OCI-LY1 (cell line): ENCODE measurements around the gene GAK.

Source experiments
- H2AFZ ChIP-seq: fragments of 200-600 bp; sonication (generic), shearing (Covaris generic); 2 replicates; pipeline ENCODE4 v1.6.0; 2014; ENCODE audit warnings: antibody characterized with exemption, mild to moderate bottlenecking, low read length
- H3F3A ChIP-seq: fragments of 200-600 bp; sonication (generic), shearing (Covaris generic); 2 replicates; pipeline ENCODE4 v1.6.0; 2014; ENCODE audit warnings: mild to moderate bottlenecking, antibody characterized with exemption, low read length, moderate library complexity; ENCODE audit not compliant: insufficient read depth
- H3K27ac ChIP-seq: fragments of 200-600 bp; sonication (generic); 2 replicates; pipeline ENCODE4 v1.5.1; 2014; ENCODE audit warnings: low read length, mixed run types, mild to moderate bottlenecking, low read depth; ENCODE audit not compliant: poor library complexity, severe bottlenecking
- H3K27me3 ChIP-seq: fragments of 200-600 bp; sonication (generic); 2 replicates; pipeline ENCODE4 v1.6.0; 2014; ENCODE audit warnings: antibody characterized with exemption, mild to moderate bottlenecking, low read length, moderate library complexity; ENCODE audit not compliant: insufficient read depth
- H3K36me3 ChIP-seq: fragments of 200-600 bp; sonication (generic); 2 replicates; pipeline ENCODE4 v1.6.1; 2014; ENCODE audit warnings: mild to moderate bottlenecking, antibody characterized with exemption, low read length, moderate library complexity, mixed read lengths; ENCODE audit not compliant: insufficient read depth
- H3K4me1 ChIP-seq: fragments of 200-600 bp; sonication (generic); 2 replicates; pipeline ENCODE4 v1.5.1; 2014; ENCODE audit warnings: mild to moderate bottlenecking, low read length, moderate library complexity; ENCODE audit not compliant: insufficient read depth, severe bottlenecking
- H3K4me2 ChIP-seq: fragments of 200-600 bp; sonication (generic), shearing (Covaris generic); 2 replicates; pipeline ENCODE4 v1.6.1; 2014; ENCODE audit warnings: low read length
- H3K4me3 ChIP-seq: fragments of 200-600 bp; sonication (generic); 2 replicates; pipeline ENCODE4 v1.5.1; 2014; ENCODE audit warnings: low read length, low read depth, mild to moderate bottlenecking, mixed read lengths; ENCODE audit not compliant: poor library complexity, severe bottlenecking
- H3K79me2 ChIP-seq: fragments of 200-600 bp; shearing (Covaris generic); 2 replicates; pipeline ENCODE4 v1.6.1; 2016; ENCODE audit warnings: mixed run types, low read length, mixed read lengths; ENCODE audit not compliant: insufficient read depth
- H3K9ac ChIP-seq: fragments of 200-600 bp; sonication (generic), shearing (Covaris generic); 2 replicates; pipeline ENCODE4 v1.6.1; 2014; ENCODE audit warnings: mild to moderate bottlenecking, low read length, mixed read lengths
- H3K9me2 ChIP-seq: fragments of 200-600 bp; sonication (generic), shearing (Covaris generic); 2 replicates; pipeline ENCODE4 v1.6.1; 2014; ENCODE audit warnings: low read depth, mild to moderate bottlenecking, low read length, mixed read lengths
- H3K9me3 ChIP-seq: fragments of 200-600 bp; shearing (Covaris generic); 2 replicates; pipeline ENCODE4 v1.6.1; 2014; ENCODE audit warnings: low read length, mixed read lengths
- H4K20me1 ChIP-seq: fragments of 200-600 bp; sonication (generic), shearing (Covaris generic); 2 replicates; pipeline ENCODE4 v1.6.0; 2016; ENCODE audit warnings: mild to moderate bottlenecking, low read length; ENCODE audit not compliant: insufficient read depth
- CTCF ChIP-seq: fragments of 200-600 bp; sonication (generic), shearing (Covaris generic); IDR thresholded peaks from 2 replicates; pipeline ENCODE4 v1.5.1; 2017; ENCODE audit warnings: mild to moderate bottlenecking, antibody characterized with exemption, low read length, moderate library complexity, mixed read lengths
- EZH2 ChIP-seq: fragments of 200-600 bp; sonication (generic), shearing (Covaris generic); IDR thresholded peaks from 2 replicates; pipeline ENCODE4 v1.8.0; 2017; ENCODE audit warnings: borderline replicate concordance, mixed run types, mild to moderate bottlenecking, antibody characterized with exemption, low read length, moderate library complexity, mixed read lengths

Gene GAK

GRCh38 chr4:870951-871350 lies 61.2 kb downstream of the GAK start:
- Histone ChIP-seq H3K9ac (no peak overlapping the region), H3K9me2 (no peaks in the 10 kb centered on the region), H2AFZ (no peak overlapping the region), H3K9me3 (no peaks in the 10 kb centered on the region), H3K4me2 (no peak overlapping the region), H3F3A (no peaks in the 10 kb centered on the region), H3K27me3 (no peaks in the 10 kb centered on the region), H3K79me2 (no peaks in the 10 kb centered on the region), H4K20me1 (no peaks in the 10 kb centered on the region), H3K4me3 (no peak overlapping the region), H3K36me3 (no peaks in the 10 kb centered on the region; the same call in 1 of the 2 replicates), H3K4me1 (no peaks in the 10 kb centered on the region), H3K27ac (no peak overlapping the region)
- no peak for TF ChIP-seq EZH2
- no peak for TF ChIP-seq CTCF

- Histone ChIP-seq H3K27me3 (no peaks in the 10 kb centered on the region), H3K4me3 (no peak overlapping the region), H3K4me1 (no peaks in the 10 kb centered on the region), H4K20me1 (no peaks in the 10 kb centered on the region), H3K4me2 (no peak overlapping the region), H3K9ac (no peak overlapping the region), H3K79me2 (no peaks in the 10 kb centered on the region), H3K27ac (no peak overlapping the region), H3F3A (no peaks in the 10 kb centered on the region), H3K9me3 (no peaks in the 10 kb centered on the region), H2AFZ (no peak overlapping the region), H3K36me3 (no peaks in the 10 kb centered on the region; the same call in 1 of the 2 replicates), H3K9me2 (no peaks in the 10 kb centered on the region)
- TF ChIP-seq EZH2 (no peak), CTCF (no peak)
These were observed 62.3 kb downstream of the GAK start for GRCh38 chr4:869776-870175.

DNA sequence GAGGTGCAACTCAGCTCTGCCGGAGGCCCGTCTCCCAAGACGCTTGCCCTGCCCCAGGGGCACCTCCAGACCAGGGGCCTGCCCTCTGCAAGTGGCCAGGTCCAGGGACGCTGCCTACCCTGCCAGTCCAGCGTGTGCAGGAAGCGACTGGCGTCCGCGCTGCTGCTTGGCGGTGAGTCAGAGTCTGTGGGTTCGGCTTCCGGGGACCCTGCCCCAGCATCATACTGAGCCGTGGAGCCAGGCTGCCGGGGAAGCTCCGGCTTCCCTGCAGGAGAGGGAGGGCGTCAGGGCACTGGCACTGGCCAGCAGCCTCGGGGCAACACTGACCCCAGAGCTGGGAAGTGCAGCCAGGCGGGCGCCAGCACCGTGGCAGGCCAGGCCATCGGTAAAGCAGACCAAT lies 63.7 kb downstream of the GAK start:
- Histone ChIP-seq H3K9ac (no peak overlapping the region), H3K9me2 (no peaks in the 10 kb centered on the region), H3K36me3 (no peaks in the 10 kb centered on the region; the same call in 1 of the 2 replicates), H2AFZ (no peak overlapping the region), H3K27me3 (no peaks in the 10 kb centered on the region), H3K9me3 (no peaks in the 10 kb centered on the region), H3K4me2 (no peak overlapping the region), H3K27ac (no peak overlapping the region), H4K20me1 (no peaks in the 10 kb centered on the region), H3K79me2 (no peaks in the 10 kb centered on the region), H3F3A (no peaks in the 10 kb centered on the region), H3K4me1 (no peaks in the 10 kb centered on the region), H3K4me3 (no peak overlapping the region)
- TF ChIP-seq EZH2 (no peak), CTCF (no peak)
